ENCODE data around the gene RAB6B.

The RAB6B gene

GRCh38 chr3:133880886-133881455, 14.7 kb downstream of the RAB6B start:
- no peak for DNase-seq

- no peak for DNase-seq
These were observed 15.4 kb downstream of the RAB6B start for GRCh38 chr3:133880287-133880686.

- no peak for DNase-seq
These were observed 17.2 kb downstream of the RAB6B start for GRCh38 chr3:133878518-133878917.

- DNase-seq, result no peak
These were observed 18.5 kb downstream of the RAB6B start for GRCh38 chr3:133877221-133877620.

- no peak for DNase-seq
These were observed 20.8 kb downstream of the RAB6B start for GRCh38 chr3:133874761-133875438.

- DNase-seq, result no peak
These were observed 21.3 kb downstream of the RAB6B start for GRCh38 chr3:133874344-133874743.

GRCh38 chr3:133872781-133873180, 22.9 kb downstream of the RAB6B start:
- no peak for DNase-seq

GRCh38 chr3:133872161-133872560, 23.5 kb downstream of the RAB6B start:
- no peak for DNase-seq

- no peak for DNase-seq
These were observed 24.2 kb downstream of the RAB6B start for GRCh38 chr3:133871368-133872090.

- no peak for DNase-seq
These were observed 24.9 kb downstream of the RAB6B start for GRCh38 chr3:133870822-133871221.

- DNase-seq, result no peak
These were observed 26.1 kb downstream of the RAB6B start for GRCh38 chr3:133869586-133869985.

GRCh38 chr3:133868758-133869475, 26.8 kb downstream of the RAB6B start:
- no peak for DNase-seq

- DNase-seq, result no peak
These were observed 27.5 kb downstream of the RAB6B start for GRCh38 chr3:133868186-133868585.

- DNase-seq, result no peak
These were observed 29.5 kb downstream of the RAB6B start for GRCh38 chr3:133866141-133866540.

GRCh38 chr3:133865136-133865855, 30.4 kb downstream of the RAB6B start:
- no peak for DNase-seq

- no peak for DNase-seq
These were observed 31.1 kb downstream of the RAB6B start for GRCh38 chr3:133864616-133865015.

- DNase-seq, result no peak
These were observed 31.8 kb downstream of the RAB6B start for GRCh38 chr3:133863911-133864310.

GRCh38 chr3:133862161-133862560, 33.5 kb downstream of the RAB6B start:
- DNase-seq, result no peak

GRCh38 chr3:133860519-133860918, 35.2 kb downstream of the RAB6B start:
- DNase-seq, result no peak

GRCh38 chr3:133859381-133860234, 36.1 kb downstream of the RAB6B start:
- no peak for DNase-seq

GRCh38 chr3:133857767-133858166, 37.9 kb downstream of the RAB6B start:
- DNase-seq, result no peak

GRCh38 chr3:133856316-133856715, 39.4 kb downstream of the RAB6B start:
- DNase-seq, result no peak
